Prostate gland (tissue), 2 donors: ENCODE results near the gene ADCYAP1. TPM values are rescaled to one million over a fixed set of nuclear protein-coding genes. Genes with fewer than 3 reads are reported as not detected.

Source experiments
- DNase-seq: peaks from one replicate; pipeline ENCODE4 v3.0.0-alpha.2; 2019; ENCODE audit warnings: low spot score
- H3K27ac ChIP-seq, 2 donors: fragments of 200-600 bp; sonication (generic); 2 replicates each; pipeline ENCODE4 v1.5.1; 2017 to 2019
- H3K27me3 ChIP-seq: fragments of 200-600 bp; sonication (generic); replicated peaks from 2 replicates; pipeline ENCODE4 v1.5.1; 2019; ENCODE audit not compliant: insufficient read depth
- H3K36me3 ChIP-seq, 2 donors: fragments of 200-600 bp; sonication (generic); 1 replicate in 1 of 2; 2 replicates in 1 of 2; pipeline versions ENCODE4 v1.5.1 to v1.8.1; 2017 to 2019
- H3K4me1 ChIP-seq: fragments of 200-600 bp; sonication (generic); replicated peaks from 2 replicates; pipeline ENCODE4 v1.5.1; 2019
- H3K4me3 ChIP-seq, 2 donors: fragments of 200-600 bp; sonication (generic); 2 replicates each; pipeline ENCODE4 v1.5.1; 2017 to 2019
- H3K9me3 ChIP-seq: fragments of 200-600 bp; sonication (generic); 2 replicates; pipeline ENCODE4 v1.5.1; 2017
- POLR2A ChIP-seq: fragments of 450-650 bp; IDR thresholded peaks from one replicate; pipeline ENCODE4 v1.6.1; 2016; ENCODE audit warnings: antibody characterized with exemption, mild to moderate bottlenecking
- POLR2AphosphoS5 ChIP-seq: sonication (generic); formaldehyde crosslinking; IDR thresholded peaks from one replicate; pipeline ENCODE4 v1.6.1; 2017; ENCODE audit warnings: antibody characterized with exemption
- WGBS: methylation state at CpG from one replicate; pipeline ENCODE4 v1.1.5; 2018; 5-methylcytosine and 5-hydroxymethylcytosine counted together
- intact Hi-C: fragments of 100-400 bp; cut with DNase I; formaldehyde crosslinking; loops from one replicate; pipeline ENCODE4 v1.14.2; 2022
- total RNA-seq, 2 donors: library from RNA; depleted of rRNA; stranded (reverse); fragments of >200 nt; gene quantifications; one replicate each; pipeline ENCODE4 v1.1.0, GENCODE V29; 2016
- TF ChIP-seq, protein P1 (sequence below), 4 experiments: fragments of 200-600 bp in 2 of 4; fragments of 450-650 bp in 2 of 4; sonication (generic) in 2 of 4; IDR thresholded peaks; 1 replicate in 3 of 4; 2 replicates in 1 of 4; pipeline ENCODE4 v1.5.1; 2016 to 2019; ENCODE audit warnings: antibody characterized with exemption in 4 of 4, mild to moderate bottlenecking in 2 of 4, moderate library complexity in 2 of 4

Gene ADCYAP1
- total RNA-seq, 2 donors from 2014 or later, result 2.2 to 2.7 TPM

DNA sequence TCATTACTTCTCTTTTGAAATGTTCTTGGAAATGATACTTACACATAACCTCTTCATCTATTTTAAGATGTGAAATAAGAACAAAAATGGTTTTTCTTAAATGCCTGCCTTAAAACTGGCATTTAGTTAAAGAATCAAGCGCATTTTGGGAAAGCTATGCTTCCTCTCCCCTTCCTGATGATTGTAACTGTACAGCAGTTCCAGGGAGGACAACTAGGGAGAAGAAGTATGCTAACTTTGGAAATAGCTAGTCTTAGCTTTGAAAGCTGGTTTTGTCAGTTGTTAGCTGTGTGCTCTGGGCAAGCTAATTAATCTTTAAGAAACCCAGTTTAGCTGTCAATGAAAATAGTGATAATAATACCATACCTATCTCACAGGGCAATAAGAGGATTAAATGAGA is 8.4 kb upstream of the ADCYAP1 start:
- no peak overlapping the region for H3K4me3 ChIP-seq
- WGBS, result 69% methylated on average over 1 of the region's 1 CpG
- no peaks in the 10 kb centered on the region for H3K27me3 ChIP-seq
- H3K27ac ChIP-seq, result no peak overlapping the region
- no peak for TF ChIP-seq POLR2AphosphoS5
- no peak for TF ChIP-seq POLR2A
- TF ChIP-seq, protein P1, sequence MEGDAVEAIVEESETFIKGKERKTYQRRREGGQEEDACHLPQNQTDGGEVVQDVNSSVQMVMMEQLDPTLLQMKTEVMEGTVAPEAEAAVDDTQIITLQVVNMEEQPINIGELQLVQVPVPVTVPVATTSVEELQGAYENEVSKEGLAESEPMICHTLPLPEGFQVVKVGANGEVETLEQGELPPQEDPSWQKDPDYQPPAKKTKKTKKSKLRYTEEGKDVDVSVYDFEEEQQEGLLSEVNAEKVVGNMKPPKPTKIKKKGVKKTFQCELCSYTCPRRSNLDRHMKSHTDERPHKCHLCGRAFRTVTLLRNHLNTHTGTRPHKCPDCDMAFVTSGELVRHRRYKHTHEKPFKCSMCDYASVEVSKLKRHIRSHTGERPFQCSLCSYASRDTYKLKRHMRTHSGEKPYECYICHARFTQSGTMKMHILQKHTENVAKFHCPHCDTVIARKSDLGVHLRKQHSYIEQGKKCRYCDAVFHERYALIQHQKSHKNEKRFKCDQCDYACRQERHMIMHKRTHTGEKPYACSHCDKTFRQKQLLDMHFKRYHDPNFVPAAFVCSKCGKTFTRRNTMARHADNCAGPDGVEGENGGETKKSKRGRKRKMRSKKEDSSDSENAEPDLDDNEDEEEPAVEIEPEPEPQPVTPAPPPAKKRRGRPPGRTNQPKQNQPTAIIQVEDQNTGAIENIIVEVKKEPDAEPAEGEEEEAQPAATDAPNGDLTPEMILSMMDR (IDR thresholded peaks at IDR 0.05), result no peak
- H3K4me1 ChIP-seq, result no peaks in the 10 kb centered on the region
- H3K36me3 ChIP-seq, result no peaks in the 10 kb centered on the region
- H3K9me3 ChIP-seq, result no peaks in the 10 kb centered on the region
- intact Hi-C loops, result no loop called here
- no peak for DNase-seq

GRCh38 chr18:901761-902160 is 2.9 kb upstream of the ADCYAP1 start:
- peaks cover 28% of the 10 kb centered on the region for H3K27me3 ChIP-seq

DNA sequence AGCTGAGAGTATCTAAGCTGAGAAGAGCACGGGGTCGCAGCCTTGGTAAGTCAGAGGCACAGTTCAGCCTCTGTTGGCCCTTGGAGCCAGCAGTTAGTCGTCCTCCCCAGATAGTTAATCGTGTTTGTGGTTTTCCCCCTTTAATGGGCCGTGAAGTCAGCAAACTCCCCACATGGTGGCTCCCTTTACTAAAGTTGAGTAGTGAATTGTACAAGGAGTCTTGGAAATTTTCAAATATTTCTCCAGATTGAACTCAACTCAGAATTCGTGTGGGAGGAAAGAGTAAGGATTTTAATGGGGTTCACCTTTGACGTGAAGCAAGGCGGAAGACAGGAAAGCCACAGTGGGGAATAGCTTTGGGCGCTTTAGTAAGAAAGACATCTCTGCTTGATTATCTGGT is 2.4 kb upstream of the ADCYAP1 start:
- peaks cover 32% of the 10 kb centered on the region for H3K27me3 ChIP-seq

More at GRCh38 chr18:901761-902160, 2.9 kb upstream of the ADCYAP1 start:
- no peaks in the 10 kb centered on the region for H3K36me3 ChIP-seq
- no peak overlapping the region for H3K4me3 ChIP-seq
- TF ChIP-seq, protein P1 (IDR thresholded peaks at IDR 0.05), result no peak
- H3K27ac ChIP-seq, result no peak overlapping the region
- intact Hi-C loops, result no loop called here
- no peaks in the 10 kb centered on the region for H3K9me3 ChIP-seq
- DNase-seq, result no peak
- H3K4me1 ChIP-seq, result no peaks in the 10 kb centered on the region

DNA sequence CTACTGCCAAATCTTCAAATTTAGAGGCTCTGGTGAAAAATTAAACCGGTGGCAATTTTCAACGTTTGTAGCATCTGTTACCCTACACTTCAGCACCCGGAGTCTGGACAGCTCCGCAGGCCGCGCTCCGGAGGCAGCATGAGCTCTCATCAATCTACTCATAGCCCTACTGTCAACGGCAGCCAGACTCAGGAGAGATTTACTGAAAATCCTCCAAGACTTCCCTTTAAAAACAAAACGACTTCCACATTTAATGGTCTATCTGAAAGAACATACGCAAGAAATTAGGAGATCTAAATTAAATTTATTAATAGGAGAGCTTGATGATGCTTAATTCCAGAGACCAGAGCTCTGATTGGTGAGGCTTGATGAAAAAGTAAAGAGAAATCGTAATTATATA is 970 bp upstream of the ADCYAP1 start:
- no peak for DNase-seq
- Histone ChIP-seq H3K4me3 (no peak overlapping the region), H3K9me3 (no peaks in the 10 kb centered on the region), H3K27ac (no peak overlapping the region), H3K27me3 (peaks cover 42% of the 10 kb centered on the region), H3K36me3 (no peaks in the 10 kb centered on the region), H3K4me1 (peaks cover 8% of the 10 kb centered on the region)
- 5% methylated on average over 11 of the region's 11 CpGs for WGBS
- TF ChIP-seq, protein P1 (IDR thresholded peaks at IDR 0.05), result no peak
- TF ChIP-seq POLR2A, result no peak
- no peak for TF ChIP-seq POLR2AphosphoS5
- intact Hi-C loops, result no loop called here

More for the DNA sequence above, 2.4 kb upstream of the ADCYAP1 start:
- Histone ChIP-seq H3K36me3 (no peaks in the 10 kb centered on the region), H3K9me3 (no peaks in the 10 kb centered on the region), H3K4me3 (no peak overlapping the region), H3K4me1 (peaks cover 4% of the 10 kb centered on the region), H3K27ac (no peak overlapping the region)
- no peak for DNase-seq
- TF ChIP-seq, protein P1 (IDR thresholded peaks at IDR 0.05), result no peak
- TF ChIP-seq POLR2A (no peak), POLR2AphosphoS5 (no peak)
- intact Hi-C loops, result no loop called here
- WGBS, result 29% methylated on average over 9 of the region's 9 CpGs

GRCh38 chr18:905307-905947 is 756 bp downstream of the ADCYAP1 start:
- TF ChIP-seq, protein P1 (IDR thresholded peaks at IDR 0.05), result no peak
- no peak for TF ChIP-seq POLR2AphosphoS5
- no peak for TF ChIP-seq POLR2A
- peaks cover 8% of the 10 kb centered on the region for H3K4me1 ChIP-seq
- 4% methylated on average over 28 of the region's 33 CpGs for WGBS
- DNase-seq, result no peak
- intact Hi-C loops, result no loop called here
- H3K9me3 ChIP-seq, result no peaks in the 10 kb centered on the region
- H3K27me3 ChIP-seq, result peaks cover 55% of the 10 kb centered on the region
- H3K27ac ChIP-seq, result no peak overlapping the region
- no peak overlapping the region for H3K4me3 ChIP-seq
- no peaks in the 10 kb centered on the region for H3K36me3 ChIP-seq
